ENCODE data around the gene RAB7A.

GRCh38 chr3:128825117-128825725, 99.2 kb downstream of the RAB7A start:
- no peak for TF ChIP-seq POLR2A (IDR thresholded peaks at IDR 0.05; ENCODE audit: low read depth, low read length)
- TF ChIP-seq POLR2AphosphoS5 (IDR thresholded peaks at IDR 0.05; ENCODE audit: low read depth, low read length) = no peak

Measured in GM12892 (cell line).